ENCODE data around the gene OSBP2.

DNA sequence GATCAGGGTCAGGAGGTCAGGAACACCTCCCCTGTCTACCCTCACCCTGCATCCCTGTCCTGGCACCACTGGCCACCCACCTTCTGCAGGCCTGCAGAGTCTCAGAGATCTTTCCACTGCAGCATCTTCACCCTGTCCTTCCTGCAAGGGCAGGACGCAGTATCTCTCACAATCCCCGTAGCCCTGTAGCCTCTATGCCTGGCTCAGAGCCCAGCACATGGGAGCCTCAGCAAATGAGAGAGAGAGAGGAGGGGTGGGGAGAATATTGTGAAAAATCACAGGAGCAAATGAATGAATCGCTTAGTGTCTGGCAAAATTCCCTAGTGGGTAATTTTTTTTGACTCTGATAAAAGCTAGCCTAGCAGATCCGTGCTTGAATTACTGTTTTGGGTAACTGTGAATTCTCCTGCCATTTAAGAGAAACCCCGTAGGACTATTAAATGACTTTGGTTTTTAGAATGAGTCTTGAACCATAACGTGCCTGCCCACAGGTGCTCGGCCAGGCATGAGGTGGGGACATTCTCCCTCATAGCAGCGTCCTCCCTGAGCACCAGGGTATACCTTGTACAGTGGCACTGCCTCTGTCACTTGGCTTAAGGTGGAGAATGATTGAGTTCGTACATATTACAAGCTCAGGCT lies 182.4 kb downstream of the OSBP2 start:
- TF ChIP-seq, protein P1, sequence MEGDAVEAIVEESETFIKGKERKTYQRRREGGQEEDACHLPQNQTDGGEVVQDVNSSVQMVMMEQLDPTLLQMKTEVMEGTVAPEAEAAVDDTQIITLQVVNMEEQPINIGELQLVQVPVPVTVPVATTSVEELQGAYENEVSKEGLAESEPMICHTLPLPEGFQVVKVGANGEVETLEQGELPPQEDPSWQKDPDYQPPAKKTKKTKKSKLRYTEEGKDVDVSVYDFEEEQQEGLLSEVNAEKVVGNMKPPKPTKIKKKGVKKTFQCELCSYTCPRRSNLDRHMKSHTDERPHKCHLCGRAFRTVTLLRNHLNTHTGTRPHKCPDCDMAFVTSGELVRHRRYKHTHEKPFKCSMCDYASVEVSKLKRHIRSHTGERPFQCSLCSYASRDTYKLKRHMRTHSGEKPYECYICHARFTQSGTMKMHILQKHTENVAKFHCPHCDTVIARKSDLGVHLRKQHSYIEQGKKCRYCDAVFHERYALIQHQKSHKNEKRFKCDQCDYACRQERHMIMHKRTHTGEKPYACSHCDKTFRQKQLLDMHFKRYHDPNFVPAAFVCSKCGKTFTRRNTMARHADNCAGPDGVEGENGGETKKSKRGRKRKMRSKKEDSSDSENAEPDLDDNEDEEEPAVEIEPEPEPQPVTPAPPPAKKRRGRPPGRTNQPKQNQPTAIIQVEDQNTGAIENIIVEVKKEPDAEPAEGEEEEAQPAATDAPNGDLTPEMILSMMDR (IDR thresholded peaks at IDR 0.05), result no peak
- TF ChIP-seq POLR2A (IDR thresholded peaks at IDR 0.05), result no peak
